Tibial nerve (tissue), 4 donors: ENCODE results near the gene PEMT.

Experiments used
- CTCF ChIP-seq, 5 experiments: fragments of 200-600 bp in 3 of 5; fragments of 450-650 bp in 2 of 5; sonication (generic) in 3 of 5; IDR thresholded peaks; one replicate each; pipeline ENCODE4 v1.5.1; 2016 to 2019; ENCODE audit warnings: antibody characterized with exemption in 5 of 5, mild to moderate bottlenecking in 3 of 5, moderate library complexity in 2 of 5
- EP300 ChIP-seq, 2 donors: sonication (generic); formaldehyde crosslinking; IDR thresholded peaks; one replicate each; pipeline ENCODE4 v1.6.1; 2017; ENCODE audit warnings: antibody characterized with exemption in 2 of 2, mild to moderate bottlenecking in 1 of 2

- TF ChIP-seq CTCF (IDR thresholded peaks at IDR 0.05) (no peak), EP300 (IDR thresholded peaks at IDR 0.05) (no peak)
Observed at GRCh38 chr17:17469996-17470395, 121.5 kb downstream of the PEMT start.
